Measurements from ENCODE around the gene INPP5B. TPM values are rescaled to one million over a fixed set of nuclear protein-coding genes. Genes with fewer than 3 reads are reported as not detected.

INPP5B gene
- total and polyA plus RNA-seq, 2 donors = 23.1 to 24.8 TPM

Other genes starting within 250 kb of the INPP5B start
- 0.14 TPM for gene EPHA10, start 181.9 kb downstream of the INPP5B start, total RNA-seq
- gene EPHA10, start 181.9 kb downstream of the INPP5B start, polyA plus RNA-seq = 0.32 TPM
- gene MANEAL, start 153.2 kb downstream of the INPP5B start, total RNA-seq = 1.5 TPM
- 1.8 TPM for gene MANEAL, start 153.2 kb downstream of the INPP5B start, polyA plus RNA-seq
- gene C1orf122, start 139.3 kb downstream of the INPP5B start, total RNA-seq = 27.1 TPM
- 33.0 TPM for gene C1orf122, start 139.3 kb downstream of the INPP5B start, polyA plus RNA-seq
- 12.2 TPM for gene YRDC, start 138.8 kb downstream of the INPP5B start, total RNA-seq
- gene YRDC, start 138.8 kb downstream of the INPP5B start, polyA plus RNA-seq = 13.3 TPM
- 1.2 TPM for gene MTF1, start 87.5 kb downstream of the INPP5B start, total RNA-seq
- 3.1 TPM for gene MTF1, start 87.5 kb downstream of the INPP5B start, polyA plus RNA-seq
- gene SF3A3, start 43.0 kb upstream of the INPP5B start, total RNA-seq = 81.6 TPM
- gene SF3A3, start 43.0 kb upstream of the INPP5B start, polyA plus RNA-seq = 26.8 TPM
- 4.0 TPM for gene FHL3, start 58.5 kb upstream of the INPP5B start, total RNA-seq
- gene FHL3, start 58.5 kb upstream of the INPP5B start, polyA plus RNA-seq = 18.7 TPM
- gene UTP11, start 65.7 kb upstream of the INPP5B start, total RNA-seq = 36.6 TPM
- gene UTP11, start 65.7 kb upstream of the INPP5B start, polyA plus RNA-seq = 30.3 TPM
- 0.09 TPM for gene POU3F1, start 99.7 kb upstream of the INPP5B start, total RNA-seq
- 0.30 TPM for gene POU3F1, start 99.7 kb upstream of the INPP5B start, polyA plus RNA-seq